ENCODE data around the gene CELF5.
"Not testable (repeated sequence)": the region's sequence is repeated elsewhere in the genome, so short reads cannot be mapped to it uniquely, and the experiment has no call there.

The CELF5 gene

DNA sequence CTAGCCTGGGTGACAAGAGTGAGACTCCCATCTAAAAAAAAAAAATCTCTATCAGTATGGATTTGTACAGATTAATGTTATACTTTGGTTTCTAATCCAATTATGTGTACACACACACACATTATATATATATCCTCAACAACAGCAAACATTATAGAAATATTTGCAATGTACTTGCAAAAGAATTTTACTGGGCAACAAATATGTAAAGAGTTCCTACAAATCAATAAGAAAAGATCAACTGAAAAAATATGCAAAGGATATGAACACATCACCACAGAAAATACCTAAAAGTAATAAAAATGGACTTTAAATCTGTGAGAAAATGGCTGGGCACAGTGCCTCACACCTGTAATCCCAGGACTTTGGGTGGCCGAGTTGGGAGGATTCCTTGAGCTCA is 101.0 kb downstream of the CELF5 start:
- Histone ChIP-seq H3K4me1 (ENCODE audit: insufficient read depth, low read length) (no peaks in the 10 kb centered on the region), H3K9me3 (ENCODE audit: low read length) (no peaks in the 10 kb centered on the region), H2AFZ (ENCODE audit: low read depth, low read length) (no peak overlapping the region), H3K4me3 (ENCODE audit: low read length) (no peak overlapping the region), H3K36me3 (ENCODE audit: insufficient read depth, low read length) (no peaks in the 10 kb centered on the region), H3K27me3 (ENCODE audit: insufficient read depth, low read length) (peaks cover 10% of the 10 kb centered on the region)

DNA sequence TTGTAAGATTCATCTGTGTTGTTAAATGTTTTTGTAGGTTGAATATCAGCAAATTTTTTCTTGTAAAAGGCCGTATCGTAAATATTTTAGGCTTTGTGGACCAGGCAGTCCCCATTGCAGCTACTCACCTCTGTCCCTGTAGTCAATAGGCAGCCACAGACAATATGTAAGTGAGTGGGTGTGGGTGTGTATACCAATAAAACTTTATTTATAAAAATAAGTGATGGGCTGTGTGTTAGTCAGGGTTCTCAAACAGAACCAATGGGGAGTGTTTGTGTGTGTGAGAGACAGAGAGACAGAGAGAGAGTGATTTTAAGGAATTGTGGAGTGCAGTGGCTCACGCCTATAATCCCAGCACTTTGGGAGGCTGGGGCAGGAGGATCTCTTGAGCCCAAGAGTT is 104.3 kb downstream of the CELF5 start:
- no peak overlapping the region for H3K4me3 ChIP-seq (ENCODE audit: low read length)
- H3K36me3 ChIP-seq (ENCODE audit: insufficient read depth, low read length): no peaks in the 10 kb centered on the region
- no peaks in the 10 kb centered on the region for H3K4me1 ChIP-seq (ENCODE audit: insufficient read depth, low read length)
- H3K9me3 ChIP-seq (ENCODE audit: low read length): no peaks in the 10 kb centered on the region
- H2AFZ ChIP-seq (ENCODE audit: low read depth, low read length): no peak overlapping the region
- peaks cover 16% of the 10 kb centered on the region for H3K27me3 ChIP-seq (ENCODE audit: insufficient read depth, low read length)

DNA sequence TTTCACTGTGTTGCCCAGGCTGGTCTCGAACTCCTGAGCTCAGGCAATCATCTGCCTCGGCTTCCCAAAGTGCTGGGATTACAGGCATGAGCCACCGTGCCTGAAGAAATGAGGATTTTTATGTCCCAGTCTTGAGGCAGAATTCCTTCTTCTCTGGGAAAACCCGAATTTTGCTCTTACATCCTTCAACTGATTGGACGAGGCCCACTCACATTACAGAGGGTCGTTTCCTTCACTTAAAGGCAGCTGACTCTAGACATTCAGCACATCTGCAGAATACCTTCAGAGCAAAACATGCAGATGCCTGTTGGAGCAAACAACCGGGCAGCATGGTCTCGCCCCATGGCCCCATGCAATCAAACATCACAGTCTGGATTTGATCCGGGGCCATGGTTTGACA is 105.6 kb downstream of the CELF5 start:
- no peak overlapping the region for H3K4me3 ChIP-seq (ENCODE audit: low read length)
- no peaks in the 10 kb centered on the region for H3K36me3 ChIP-seq (ENCODE audit: insufficient read depth, low read length)
- H2AFZ ChIP-seq (ENCODE audit: low read depth, low read length): no peak overlapping the region
- no peaks in the 10 kb centered on the region for H3K4me1 ChIP-seq (ENCODE audit: insufficient read depth, low read length)
- no peaks in the 10 kb centered on the region for H3K9me3 ChIP-seq (ENCODE audit: low read length)
- H3K27me3 ChIP-seq (ENCODE audit: insufficient read depth, low read length): peaks cover 16% of the 10 kb centered on the region

- not testable (repeated sequence) for H2AFZ ChIP-seq (ENCODE audit: low read depth, low read length)
- H3K27me3 ChIP-seq (ENCODE audit: insufficient read depth, low read length): peaks cover 37% of the 10 kb centered on the region
Measured at GRCh38 chr19:3332232-3332631, 107.8 kb downstream of the CELF5 start.

DNA sequence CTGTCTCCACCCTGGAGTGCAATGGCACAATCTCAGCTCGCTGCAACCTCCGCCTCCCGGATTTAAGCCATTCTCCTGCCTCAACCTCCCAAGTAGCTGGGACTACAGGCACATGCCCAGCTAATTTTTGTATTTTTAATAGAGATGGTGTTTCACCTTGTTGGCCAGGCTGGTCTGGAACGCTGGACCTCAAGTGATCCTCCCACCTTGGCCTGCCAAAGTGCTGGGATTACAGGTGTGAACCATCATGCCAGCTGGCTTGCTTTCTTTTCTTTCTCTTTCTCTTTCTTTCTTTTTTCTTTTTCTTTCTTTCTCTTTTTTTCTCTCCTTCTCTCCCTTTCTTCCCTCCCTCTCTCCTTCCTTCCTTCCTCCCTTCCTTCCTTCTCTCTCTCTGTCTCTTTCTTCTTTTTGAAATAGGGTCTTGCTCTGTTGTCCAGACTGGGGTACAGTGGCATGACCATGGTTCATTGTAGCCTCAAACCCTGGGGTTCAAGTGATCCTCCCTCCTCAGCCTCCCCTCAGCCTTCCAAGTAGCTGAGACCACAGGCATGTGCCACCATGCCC is 108.6 kb downstream of the CELF5 start:
- peaks cover 42% of the 10 kb centered on the region for H3K27me3 ChIP-seq (ENCODE audit: insufficient read depth, low read length)

More at GRCh38 chr19:3332232-3332631, 107.8 kb downstream of the CELF5 start:
- H3K36me3 ChIP-seq (ENCODE audit: insufficient read depth, low read length); H3K4me3 ChIP-seq (ENCODE audit: low read length); H3K9me3 ChIP-seq (ENCODE audit: low read length); H3K4me1 ChIP-seq (ENCODE audit: insufficient read depth, low read length): not testable (repeated sequence)

DNA sequence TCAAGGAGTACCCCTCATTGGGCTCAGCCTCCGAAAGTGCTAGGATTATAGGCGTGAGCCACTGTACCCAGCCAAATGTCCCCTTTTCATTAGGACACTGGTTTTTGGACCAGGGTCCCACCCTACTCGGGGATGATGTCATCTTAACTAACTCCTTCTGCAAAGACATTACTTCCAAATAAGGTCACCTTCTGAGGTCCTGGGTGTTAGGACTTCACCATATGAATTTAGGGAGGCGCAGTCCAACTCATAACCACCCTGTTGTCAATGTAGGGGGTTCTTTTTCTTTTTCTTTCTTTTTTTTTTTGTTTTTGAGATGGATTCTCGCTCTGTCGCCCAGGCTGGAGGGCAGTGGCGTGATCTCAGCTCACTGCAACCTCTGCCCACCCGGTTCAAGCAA is 109.2 kb downstream of the CELF5 start:
- Histone ChIP-seq H2AFZ (ENCODE audit: low read depth, low read length) (no peak overlapping the region), H3K9me3 (ENCODE audit: low read length) (no peaks in the 10 kb centered on the region), H3K27me3 (ENCODE audit: insufficient read depth, low read length) (peaks cover 40% of the 10 kb centered on the region), H3K4me1 (ENCODE audit: insufficient read depth, low read length) (no peaks in the 10 kb centered on the region), H3K4me3 (ENCODE audit: low read length) (no peak overlapping the region), H3K36me3 (ENCODE audit: insufficient read depth, low read length) (no peaks in the 10 kb centered on the region)

More for the DNA sequence above, 108.6 kb downstream of the CELF5 start:
- no peaks in the 10 kb centered on the region for H3K36me3 ChIP-seq (ENCODE audit: insufficient read depth, low read length)
- H3K9me3 ChIP-seq (ENCODE audit: low read length): no peaks in the 10 kb centered on the region
- H3K4me3 ChIP-seq (ENCODE audit: low read length): no peak overlapping the region
- no peak overlapping the region for H2AFZ ChIP-seq (ENCODE audit: low read depth, low read length)
- no peaks in the 10 kb centered on the region for H3K4me1 ChIP-seq (ENCODE audit: insufficient read depth, low read length)

- not testable (repeated sequence) for H2AFZ ChIP-seq (ENCODE audit: low read depth, low read length); H3K36me3 ChIP-seq (ENCODE audit: insufficient read depth, low read length); H3K4me3 ChIP-seq (ENCODE audit: low read length); H3K9me3 ChIP-seq (ENCODE audit: low read length); H3K4me1 ChIP-seq (ENCODE audit: insufficient read depth, low read length)
- peaks cover 37% of the 10 kb centered on the region for H3K27me3 ChIP-seq (ENCODE audit: insufficient read depth, low read length)
Measured at GRCh38 chr19:3334749-3335430, 110.4 kb downstream of the CELF5 start.

DNA sequence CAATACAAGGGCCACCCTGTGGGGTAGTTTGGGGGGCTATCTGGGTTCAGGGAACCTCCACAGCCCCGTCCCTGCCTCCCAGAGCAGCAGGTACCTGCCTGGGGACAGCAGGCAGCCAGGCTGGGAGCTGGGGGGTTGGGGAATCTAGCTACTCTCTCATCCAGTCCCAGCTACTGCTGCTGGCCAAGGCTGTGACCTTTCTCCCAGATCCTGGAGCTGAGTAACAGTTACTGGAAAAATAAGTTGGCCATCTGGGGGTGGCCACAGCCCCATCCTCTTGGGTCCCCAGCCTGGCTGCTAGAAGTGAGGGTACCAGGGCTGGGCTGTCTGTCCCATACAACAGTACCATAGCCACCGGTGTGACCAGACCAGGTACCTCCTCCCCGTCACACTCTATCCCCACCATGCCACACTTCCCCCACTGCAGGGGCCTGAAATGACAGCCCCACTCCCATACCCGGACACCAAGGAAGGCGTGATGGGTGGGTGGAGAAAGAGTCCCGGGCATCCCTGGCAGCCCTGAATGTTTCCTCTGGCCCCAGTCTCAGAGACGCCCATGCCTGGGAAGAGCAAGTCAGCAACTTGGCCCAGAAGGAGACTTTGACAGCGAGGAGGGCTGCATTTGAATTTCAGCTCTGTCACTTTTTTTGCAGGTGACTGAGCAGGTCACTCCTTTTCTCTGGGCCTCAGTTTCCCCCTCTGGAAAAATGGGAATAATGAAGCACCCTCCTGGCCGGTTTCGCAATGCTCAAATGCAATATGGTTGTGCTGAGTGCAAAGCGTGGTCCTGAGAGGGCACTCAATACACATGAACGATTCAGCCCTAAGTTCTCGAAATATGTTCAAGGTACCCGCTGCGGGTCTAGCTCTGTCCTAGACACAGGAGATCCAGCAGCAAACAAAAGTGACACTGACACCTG is 111.2 kb downstream of the CELF5 start:
- H3K27me3 ChIP-seq (ENCODE audit: insufficient read depth, low read length): peaks cover 32% of the 10 kb centered on the region
- no peak overlapping the region for H2AFZ ChIP-seq (ENCODE audit: low read depth, low read length)
- no peaks in the 10 kb centered on the region for H3K9me3 ChIP-seq (ENCODE audit: low read length)
- no peaks in the 10 kb centered on the region for H3K36me3 ChIP-seq (ENCODE audit: insufficient read depth, low read length)
- H3K4me1 ChIP-seq (ENCODE audit: insufficient read depth, low read length): no peaks in the 10 kb centered on the region
- H3K4me3 ChIP-seq (ENCODE audit: low read length): no peak overlapping the region

- Histone ChIP-seq H3K36me3 (ENCODE audit: insufficient read depth, low read length) (no peaks in the 10 kb centered on the region), H3K9me3 (ENCODE audit: low read length) (no peaks in the 10 kb centered on the region), H3K4me1 (ENCODE audit: insufficient read depth, low read length) (no peaks in the 10 kb centered on the region), H3K4me3 (ENCODE audit: low read length) (no peak overlapping the region), H3K27me3 (ENCODE audit: insufficient read depth, low read length) (peaks cover 29% of the 10 kb centered on the region), H2AFZ (ENCODE audit: low read depth, low read length) (no peak overlapping the region)
Measured at GRCh38 chr19:3336351-3336679, 111.9 kb downstream of the CELF5 start.

DNA sequence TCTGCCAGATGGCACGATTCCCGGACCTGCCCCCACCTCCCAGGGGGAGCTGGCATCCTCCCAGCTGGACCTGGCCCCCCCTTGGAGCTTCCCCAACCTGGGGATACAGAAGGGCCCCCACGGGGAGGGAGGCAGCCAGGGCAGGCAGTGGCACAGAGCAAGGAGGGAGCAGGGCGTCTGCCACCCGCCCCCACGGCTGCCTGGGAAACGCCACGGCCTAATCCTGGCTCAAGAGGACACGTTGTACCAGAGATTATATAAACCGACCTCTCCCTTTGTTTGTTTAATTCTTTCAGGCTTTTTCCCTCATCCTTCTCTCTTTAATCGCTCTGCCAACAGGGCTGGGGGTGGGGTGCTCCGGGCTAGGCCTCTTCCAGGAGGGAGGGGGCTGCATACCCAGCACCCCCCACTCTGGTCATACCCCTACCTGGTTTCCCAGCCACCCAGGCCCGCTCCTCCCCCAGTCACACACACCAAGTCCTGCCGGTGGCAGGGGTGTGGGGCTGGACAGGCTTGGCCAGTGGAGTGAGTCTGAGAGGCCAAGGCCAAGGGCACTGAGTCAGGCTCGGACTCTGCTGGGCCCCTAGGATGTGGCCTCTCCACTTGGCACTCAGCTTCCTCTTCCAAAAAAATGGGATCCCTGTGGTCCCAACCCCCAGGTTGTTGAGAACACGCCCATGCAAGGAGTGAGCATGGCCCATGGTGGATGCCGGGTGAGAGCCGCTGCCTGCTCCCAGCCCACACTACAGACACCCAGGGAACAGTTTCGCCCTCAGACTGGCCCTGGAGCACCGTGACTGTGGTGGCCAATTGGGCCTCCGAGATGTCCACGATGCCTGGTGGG is 112.4 kb downstream of the CELF5 start:
- no peak overlapping the region for H3K4me3 ChIP-seq (ENCODE audit: low read length)
- no peaks in the 10 kb centered on the region for H3K9me3 ChIP-seq (ENCODE audit: low read length)
- H3K36me3 ChIP-seq (ENCODE audit: insufficient read depth, low read length): no peaks in the 10 kb centered on the region
- H3K4me1 ChIP-seq (ENCODE audit: insufficient read depth, low read length): no peaks in the 10 kb centered on the region
- no peak overlapping the region for H2AFZ ChIP-seq (ENCODE audit: low read depth, low read length)
- peaks cover 28% of the 10 kb centered on the region for H3K27me3 ChIP-seq (ENCODE audit: insufficient read depth, low read length)

- H3K36me3 ChIP-seq (ENCODE audit: insufficient read depth, low read length): no peaks in the 10 kb centered on the region
- H2AFZ ChIP-seq (ENCODE audit: low read depth, low read length): no peak overlapping the region
- H3K4me3 ChIP-seq (ENCODE audit: low read length): no peak overlapping the region
- peaks cover 26% of the 10 kb centered on the region for H3K27me3 ChIP-seq (ENCODE audit: insufficient read depth, low read length)
- no peaks in the 10 kb centered on the region for H3K4me1 ChIP-seq (ENCODE audit: insufficient read depth, low read length)
- no peaks in the 10 kb centered on the region for H3K9me3 ChIP-seq (ENCODE audit: low read length)
Measured at GRCh38 chr19:3338541-3339181, 114.2 kb downstream of the CELF5 start.

DNA sequence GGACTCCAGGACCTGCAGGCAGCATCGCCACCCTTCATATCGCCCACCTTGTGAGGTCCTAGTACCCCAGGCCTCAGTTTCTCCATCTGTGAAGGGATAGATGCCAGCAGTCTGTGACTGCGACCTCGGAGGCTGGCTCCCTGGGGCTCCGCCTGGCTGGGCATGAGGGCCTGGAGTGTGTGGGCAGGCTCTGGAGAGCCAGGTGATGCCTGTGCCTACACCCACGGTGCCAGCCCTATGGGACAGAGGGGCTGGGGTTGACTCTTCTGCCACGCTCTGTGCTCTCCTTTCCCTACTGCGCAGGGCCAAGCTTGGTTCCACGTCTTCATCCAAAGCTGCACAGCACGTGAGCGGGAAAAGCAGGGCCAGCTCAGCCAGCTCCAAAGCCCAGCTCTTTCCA is 115.9 kb downstream of the CELF5 start:
- Histone ChIP-seq H3K27me3 (ENCODE audit: insufficient read depth, low read length) (peaks cover 22% of the 10 kb centered on the region), H3K9me3 (ENCODE audit: low read length) (no peaks in the 10 kb centered on the region), H3K4me3 (ENCODE audit: low read length) (no peak overlapping the region), H3K4me1 (ENCODE audit: insufficient read depth, low read length) (no peaks in the 10 kb centered on the region), H2AFZ (ENCODE audit: low read depth, low read length) (no peak overlapping the region), H3K36me3 (ENCODE audit: insufficient read depth, low read length) (no peaks in the 10 kb centered on the region)

Data from neuron (in vitro differentiated cells).